ENCODE measurements around the gene USP32.
"Not testable (repeated sequence)": the region's sequence is repeated elsewhere in the genome, so short reads cannot be mapped to it uniquely, and the experiment has no call there.

DNA sequence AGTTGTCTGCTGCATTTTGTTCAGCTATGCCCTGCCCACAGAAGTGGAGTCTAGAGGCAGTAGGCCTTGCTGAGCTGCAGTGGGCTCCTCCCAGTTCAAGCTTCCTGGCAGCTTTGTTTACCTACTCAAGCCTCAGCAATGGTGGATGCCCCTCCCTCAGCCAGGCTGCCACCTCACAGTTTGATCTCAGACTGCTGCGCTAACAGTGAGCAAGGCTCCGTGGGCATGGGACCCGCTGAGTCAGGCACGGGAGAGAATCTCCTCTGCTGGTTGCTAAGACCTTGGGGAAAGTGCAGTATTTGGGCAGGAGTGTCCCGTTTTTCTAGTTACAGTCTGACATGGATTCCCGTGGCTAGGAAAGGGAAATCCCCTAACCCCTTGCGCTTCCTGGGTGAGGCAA lies 49.4 kb downstream of the USP32 start:
- TF ChIP-seq, protein P1, sequence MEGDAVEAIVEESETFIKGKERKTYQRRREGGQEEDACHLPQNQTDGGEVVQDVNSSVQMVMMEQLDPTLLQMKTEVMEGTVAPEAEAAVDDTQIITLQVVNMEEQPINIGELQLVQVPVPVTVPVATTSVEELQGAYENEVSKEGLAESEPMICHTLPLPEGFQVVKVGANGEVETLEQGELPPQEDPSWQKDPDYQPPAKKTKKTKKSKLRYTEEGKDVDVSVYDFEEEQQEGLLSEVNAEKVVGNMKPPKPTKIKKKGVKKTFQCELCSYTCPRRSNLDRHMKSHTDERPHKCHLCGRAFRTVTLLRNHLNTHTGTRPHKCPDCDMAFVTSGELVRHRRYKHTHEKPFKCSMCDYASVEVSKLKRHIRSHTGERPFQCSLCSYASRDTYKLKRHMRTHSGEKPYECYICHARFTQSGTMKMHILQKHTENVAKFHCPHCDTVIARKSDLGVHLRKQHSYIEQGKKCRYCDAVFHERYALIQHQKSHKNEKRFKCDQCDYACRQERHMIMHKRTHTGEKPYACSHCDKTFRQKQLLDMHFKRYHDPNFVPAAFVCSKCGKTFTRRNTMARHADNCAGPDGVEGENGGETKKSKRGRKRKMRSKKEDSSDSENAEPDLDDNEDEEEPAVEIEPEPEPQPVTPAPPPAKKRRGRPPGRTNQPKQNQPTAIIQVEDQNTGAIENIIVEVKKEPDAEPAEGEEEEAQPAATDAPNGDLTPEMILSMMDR (IDR thresholded peaks at IDR 0.05), result not testable (repeated sequence)
- not testable (repeated sequence) for TF ChIP-seq EP300 (IDR thresholded peaks at IDR 0.05; ENCODE audit: low read depth); POLR2AphosphoS5 (IDR thresholded peaks at IDR 0.05)
